Prostate gland (tissue), 2 donors: ENCODE results near the gene NCOA7.

ENCODE experiments used
- CTCF ChIP-seq, 4 experiments: fragments of 200-600 bp in 2 of 4; fragments of 450-650 bp in 2 of 4; sonication (generic) in 2 of 4; IDR thresholded peaks; 1 replicate in 3 of 4; 2 replicates in 1 of 4; pipeline ENCODE4 v1.5.1; 2016 to 2019; ENCODE audit warnings: antibody characterized with exemption in 4 of 4, mild to moderate bottlenecking in 2 of 4, moderate library complexity in 2 of 4
- POLR2A ChIP-seq: fragments of 450-650 bp; IDR thresholded peaks from one replicate; pipeline ENCODE4 v1.6.1; 2016; ENCODE audit warnings: antibody characterized with exemption, mild to moderate bottlenecking

- TF ChIP-seq POLR2A (no peak), CTCF (IDR thresholded peaks at IDR 0.05) (no peak)
Observed at GRCh38 chr6:125945378-125946141, 154.8 kb downstream of the NCOA7 start.
